Measurements from ENCODE around the gene ITGA6. TPM values are rescaled to one million over a fixed set of nuclear protein-coding genes. Genes with fewer than 3 reads are reported as not detected.
"Not testable (repeated sequence)": the region's sequence is repeated elsewhere in the genome, so short reads cannot be mapped to it uniquely, and the experiment has no call there.

Gene ITGA6
- total RNA-seq, 1 donor from 2014 or later = 26.1 TPM

- Mint-ChIP-seq H3K27me3 (no peaks in the 10 kb centered on the region), H3K4me3 (no peak overlapping the region), H3K27ac (no peak overlapping the region), H3K9me3 (peaks cover 9% of the 10 kb centered on the region), H3K36me3 (no peaks in the 10 kb centered on the region), H3K4me1 (ENCODE audit: unreplicated experiment) (no peaks in the 10 kb centered on the region)
- no peak for TF ChIP-seq CTCF (conservative IDR thresholded peaks at IDR 0.05)
- no peak for DNase-seq (ENCODE audit: extremely low spot score, unreplicated experiment)
These were observed 98.2 kb downstream of the ITGA6 start for GRCh38 chr2:172525601-172526000.

GRCh38 chr2:172531309-172531708 lies 103.9 kb downstream of the ITGA6 start:
- H3K27ac Mint-ChIP-seq = no peak overlapping the region
- TF ChIP-seq CTCF (conservative IDR thresholded peaks at IDR 0.05) = no peak
- H3K9me3 Mint-ChIP-seq = no peaks in the 10 kb centered on the region
- H3K4me3 Mint-ChIP-seq = no peak overlapping the region
- no peaks in the 10 kb centered on the region for H3K4me1 Mint-ChIP-seq (ENCODE audit: unreplicated experiment)
- H3K36me3 Mint-ChIP-seq = no peaks in the 10 kb centered on the region
- DNase-seq (ENCODE audit: extremely low spot score, unreplicated experiment) = no peak
- H3K27me3 Mint-ChIP-seq = no peaks in the 10 kb centered on the region

- not testable (repeated sequence) for DNase-seq (ENCODE audit: extremely low spot score, unreplicated experiment); H3K27ac Mint-ChIP-seq; H3K4me3 Mint-ChIP-seq; H3K9me3 Mint-ChIP-seq; H3K4me1 Mint-ChIP-seq (ENCODE audit: unreplicated experiment); H3K27me3 Mint-ChIP-seq; H3K36me3 Mint-ChIP-seq
These were observed 105.1 kb downstream of the ITGA6 start for GRCh38 chr2:172532461-172532860.

- no peaks in the 10 kb centered on the region for H3K36me3 Mint-ChIP-seq
- H3K4me3 Mint-ChIP-seq = no peak overlapping the region
- no peak for TF ChIP-seq CTCF (conservative IDR thresholded peaks at IDR 0.05)
- no peaks in the 10 kb centered on the region for H3K9me3 Mint-ChIP-seq
- no peaks in the 10 kb centered on the region for H3K27me3 Mint-ChIP-seq
- no peaks in the 10 kb centered on the region for H3K4me1 Mint-ChIP-seq (ENCODE audit: unreplicated experiment)
- H3K27ac Mint-ChIP-seq = no peak overlapping the region
- no peak for DNase-seq (ENCODE audit: extremely low spot score, unreplicated experiment)
These were observed 106.3 kb downstream of the ITGA6 start for GRCh38 chr2:172533687-172534086.

- H3K27ac Mint-ChIP-seq = no peak overlapping the region
- H3K9me3 Mint-ChIP-seq = peaks cover 3% of the 10 kb centered on the region
- TF ChIP-seq CTCF (conservative IDR thresholded peaks at IDR 0.05) = no peak
- H3K4me1 Mint-ChIP-seq (ENCODE audit: unreplicated experiment) = no peaks in the 10 kb centered on the region
- no peak overlapping the region for H3K4me3 Mint-ChIP-seq
- H3K27me3 Mint-ChIP-seq = no peaks in the 10 kb centered on the region
- no peaks in the 10 kb centered on the region for H3K36me3 Mint-ChIP-seq
- no peak for DNase-seq (ENCODE audit: extremely low spot score, unreplicated experiment)
These were observed 107.7 kb downstream of the ITGA6 start for GRCh38 chr2:172535119-172535518.

- H3K27ac Mint-ChIP-seq; H3K9me3 Mint-ChIP-seq; H3K4me3 Mint-ChIP-seq; H3K27me3 Mint-ChIP-seq; DNase-seq (ENCODE audit: extremely low spot score, unreplicated experiment); H3K4me1 Mint-ChIP-seq (ENCODE audit: unreplicated experiment); H3K36me3 Mint-ChIP-seq: not testable (repeated sequence)
These were observed 110.5 kb downstream of the ITGA6 start for GRCh38 chr2:172537851-172538250.

- Mint-ChIP-seq H3K4me1 (ENCODE audit: unreplicated experiment) (no peaks in the 10 kb centered on the region), H3K9me3 (peaks cover 12% of the 10 kb centered on the region), H3K27ac (no peak overlapping the region), H3K36me3 (peaks cover 6% of the 10 kb centered on the region), H3K27me3 (no peaks in the 10 kb centered on the region), H3K4me3 (no peak overlapping the region)
- TF ChIP-seq CTCF (conservative IDR thresholded peaks at IDR 0.05) = no peak
- no peak for DNase-seq (ENCODE audit: extremely low spot score, unreplicated experiment)
These were observed 112.4 kb downstream of the ITGA6 start for GRCh38 chr2:172539767-172540166.
